Liver (tissue), 9 donors: Measurements from ENCODE around the gene GSC. TPM values are rescaled to one million over a fixed set of nuclear protein-coding genes. Genes with fewer than 3 reads are reported as not detected.
"Not testable (repeated sequence)": the region's sequence is repeated elsewhere in the genome, so short reads cannot be mapped to it uniquely, and the experiment has no call there.

Source experiments
- DNase-seq: peaks from one replicate; pipeline ENCODE4 v3.0.0-alpha.2; 2017; ENCODE audit warnings: low spot score
- H3K27ac ChIP-seq, 2 donors: one replicate each; pipeline ENCODE4 v1.7.0; 2013; ENCODE audit warnings: inconsistent platforms in 2 of 2, low read length in 2 of 2, control low read depth in 1 of 2, low read depth in 1 of 2, mild to moderate bottlenecking in 1 of 2
- H3K27me3 ChIP-seq, 4 donors: one replicate each; pipeline versions ENCODE4 v1.6.1 to v1.7.0; 2013; ENCODE audit warnings: low read length in 3 of 4, inconsistent platforms in 1 of 4, mild to moderate bottlenecking in 1 of 4, moderate library complexity in 1 of 4; ENCODE audit not compliant: control insufficient read depth in 4 of 4, insufficient read depth in 4 of 4
- H3K36me3 ChIP-seq, 4 donors: one replicate each; pipeline versions ENCODE4 v1.6.1 to v1.7.0; 2013; ENCODE audit warnings: low read length in 3 of 4, mild to moderate bottlenecking in 3 of 4, low read depth in 1 of 4, moderate library complexity in 1 of 4; ENCODE audit not compliant: control insufficient read depth in 4 of 4, insufficient read depth in 3 of 4
- H3K4me1 ChIP-seq, 4 donors: one replicate each; pipeline versions ENCODE4 v1.6.1 to v1.7.0; 2013; ENCODE audit warnings: low read length in 3 of 4, mild to moderate bottlenecking in 3 of 4, moderate library complexity in 1 of 4; ENCODE audit not compliant: control insufficient read depth in 4 of 4, insufficient read depth in 4 of 4
- H3K4me3 ChIP-seq, 3 donors: one replicate each; pipeline versions ENCODE4 v1.6.1 to v1.7.0; 2013; ENCODE audit warnings: low read length in 3 of 3, control low read depth in 1 of 3, low read depth in 1 of 3, mild to moderate bottlenecking in 1 of 3
- H3K9ac ChIP-seq, 2 donors: one replicate each; pipeline ENCODE4 v1.7.0; 2013; ENCODE audit warnings: low read length in 2 of 2, mild to moderate bottlenecking in 2 of 2, moderate library complexity in 2 of 2, control low read depth in 1 of 2, low read depth in 1 of 2
- H3K9me3 ChIP-seq, 4 donors: one replicate each; pipeline versions ENCODE4 v1.6.1 to v1.7.0; 2013; ENCODE audit warnings: low read length in 3 of 4; ENCODE audit not compliant: control insufficient read depth in 4 of 4
- EGR1 ChIP-seq, 2 donors: IDR thresholded peaks; 2 replicates each; pipeline ENCODE4 v1.6.1; 2016 to 2018; ENCODE audit warnings: antibody characterized with exemption in 2 of 2, low read depth in 2 of 2
- FOXA1 ChIP-seq: IDR thresholded peaks from 2 replicates; pipeline ENCODE4 v1.6.1; 2016; ENCODE audit warnings: antibody characterized with exemption
- FOXA2 ChIP-seq: IDR thresholded peaks from 2 replicates; pipeline ENCODE4 v1.6.1; 2016; ENCODE audit warnings: antibody characterized with exemption
- GABPA ChIP-seq, 2 donors: IDR thresholded peaks in 1 of 2; conservative IDR thresholded peaks in 1 of 2; 2 replicates each; pipeline ENCODE4 v1.6.1; 2016; ENCODE audit warnings: antibody characterized with exemption in 2 of 2, mild to moderate bottlenecking in 1 of 2, moderate library complexity in 1 of 2
- HNF4A ChIP-seq, 2 donors: conservative IDR thresholded peaks; 2 replicates each; pipeline ENCODE4 v1.6.1; 2016; ENCODE audit warnings: antibody characterized with exemption in 2 of 2, mild to moderate bottlenecking in 2 of 2
- HNF4G ChIP-seq: IDR thresholded peaks from 2 replicates; pipeline ENCODE4 v1.6.1; 2016; ENCODE audit warnings: antibody characterized with exemption
- JUND ChIP-seq, 2 donors: IDR thresholded peaks; 2 replicates each; pipeline ENCODE4 v1.6.1; 2016; ENCODE audit warnings: antibody characterized with exemption in 2 of 2
- NR2F2 ChIP-seq: IDR thresholded peaks from 2 replicates; pipeline ENCODE4 v1.6.1; 2016; ENCODE audit warnings: antibody characterized with exemption
- RAD21 ChIP-seq, 2 donors: IDR thresholded peaks; 2 replicates each; pipeline ENCODE4 v1.6.1; 2016; ENCODE audit warnings: antibody characterized with exemption in 2 of 2, mild to moderate bottlenecking in 2 of 2
- REST ChIP-seq: IDR thresholded peaks from 2 replicates; pipeline ENCODE4 v1.6.1; 2016; ENCODE audit warnings: antibody characterized with exemption, mild to moderate bottlenecking
- RXRA ChIP-seq, 2 donors: IDR thresholded peaks; 2 replicates each; pipeline ENCODE4 v1.6.1; 2017 to 2018; ENCODE audit warnings: antibody characterized with exemption in 2 of 2, mild to moderate bottlenecking in 1 of 2
- SP1 ChIP-seq: IDR thresholded peaks from 2 replicates; pipeline ENCODE4 v1.6.1; 2018; ENCODE audit warnings: antibody characterized with exemption, mild to moderate bottlenecking
- TAF1 ChIP-seq: conservative IDR thresholded peaks from 2 replicates; pipeline ENCODE4 v1.6.1; 2016; ENCODE audit warnings: antibody characterized with exemption, mild to moderate bottlenecking
- YY1 ChIP-seq: IDR thresholded peaks from 2 replicates; pipeline ENCODE4 v1.6.1; 2016; ENCODE audit warnings: antibody characterized with exemption, mild to moderate bottlenecking
- ZBTB33 ChIP-seq: IDR thresholded peaks from 2 replicates; pipeline ENCODE4 v1.6.1; 2016; ENCODE audit warnings: antibody characterized with exemption
- WGBS: extraction: QIAGEN DNeasy Blood & Tissue Kit; methylation state at CpG from one replicate; pipeline ENCODE4 v1.1.7; 2013; 5-methylcytosine and 5-hydroxymethylcytosine counted together
- polyA plus RNA-seq, 2 donors: library from polyadenylated mRNA; stranded (reverse) in 1 of 2; unstranded in 1 of 2; fragments of 200-250 nt in 1 of 2; fragments of >200 nt in 1 of 2; fragmentation: Nextera tagmentation in 1 of 2; extraction: Ambion mirVana in 1 of 2; gene quantifications; one replicate each; pipeline versions ENCODE4 v1.2.1 to v1.2.3, GENCODE V29; 2013 to 2015
- total RNA-seq, 2 donors: library from RNA; depleted of rRNA; stranded (reverse); fragments of >200 nt; gene quantifications; one replicate each; pipeline ENCODE4 v1.2.3, GENCODE V29; 2014
- TF ChIP-seq, protein P1 (sequence below): IDR thresholded peaks from 2 replicates; pipeline ENCODE4 v1.6.1; 2016; ENCODE audit warnings: antibody characterized with exemption
- TF ChIP-seq, protein P2 (sequence below): fragments of 150-350 bp; IDR thresholded peaks from 2 replicates; pipeline ENCODE4 v1.5.1; 2017; ENCODE audit warnings: improper control_type of control experiment, low read depth, low read length; ENCODE audit not compliant: missing input control
- TF ChIP-seq, protein P3 (sequence below): IDR thresholded peaks from 2 replicates; pipeline ENCODE4 v1.6.1; 2016; ENCODE audit warnings: antibody characterized with exemption
- donor health status: healthy.
- donor health status: healthy.
- donor health status: healthy.
- donor health status: healthy.
- donor health status: healthy.

Gene GSC
- total and polyA plus RNA-seq, 4 donors: not detected

DNA sequence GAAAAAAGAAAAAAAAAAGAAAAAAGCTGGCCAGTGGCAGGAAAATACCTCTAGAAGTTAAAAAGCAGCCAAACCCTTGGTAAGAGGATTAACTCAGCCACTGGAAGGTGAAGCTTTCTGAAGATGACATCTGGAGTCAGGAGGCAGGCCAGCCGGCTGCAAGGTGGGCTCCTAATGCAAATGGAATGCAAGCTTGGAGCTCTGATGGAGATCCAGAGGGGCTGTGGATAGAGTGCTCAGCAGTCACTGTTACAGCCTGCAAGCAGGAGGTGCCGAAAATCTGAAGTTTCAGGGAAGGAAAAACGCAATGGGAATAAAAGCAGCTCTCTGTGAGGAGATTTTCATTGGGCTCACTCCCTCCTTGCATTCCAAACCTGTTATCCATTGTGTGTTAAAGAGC, 41.0 kb downstream of the GSC start:
- Histone ChIP-seq H3K36me3 (no peaks in the 10 kb centered on the region), H3K9ac (no peak overlapping the region), H3K4me1 (no peaks in the 10 kb centered on the region), H3K27ac (no peak overlapping the region), H3K4me3 (no peak overlapping the region), H3K27me3 (no peaks in the 10 kb centered on the region), H3K9me3 (no peaks in the 10 kb centered on the region)
- no peak for TF ChIP-seq RXRA (IDR thresholded peaks at IDR 0.05)
- no peak for TF ChIP-seq NR2F2
- no peak for TF ChIP-seq YY1
- TF ChIP-seq EGR1 (IDR thresholded peaks at IDR 0.05; ENCODE audit: low read depth in 2 of 2): no peak
- TF ChIP-seq, protein P1, sequence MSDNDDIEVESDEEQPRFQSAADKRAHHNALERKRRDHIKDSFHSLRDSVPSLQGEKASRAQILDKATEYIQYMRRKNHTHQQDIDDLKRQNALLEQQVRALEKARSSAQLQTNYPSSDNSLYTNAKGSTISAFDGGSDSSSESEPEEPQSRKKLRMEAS: no peak
- TF ChIP-seq, protein P2, sequence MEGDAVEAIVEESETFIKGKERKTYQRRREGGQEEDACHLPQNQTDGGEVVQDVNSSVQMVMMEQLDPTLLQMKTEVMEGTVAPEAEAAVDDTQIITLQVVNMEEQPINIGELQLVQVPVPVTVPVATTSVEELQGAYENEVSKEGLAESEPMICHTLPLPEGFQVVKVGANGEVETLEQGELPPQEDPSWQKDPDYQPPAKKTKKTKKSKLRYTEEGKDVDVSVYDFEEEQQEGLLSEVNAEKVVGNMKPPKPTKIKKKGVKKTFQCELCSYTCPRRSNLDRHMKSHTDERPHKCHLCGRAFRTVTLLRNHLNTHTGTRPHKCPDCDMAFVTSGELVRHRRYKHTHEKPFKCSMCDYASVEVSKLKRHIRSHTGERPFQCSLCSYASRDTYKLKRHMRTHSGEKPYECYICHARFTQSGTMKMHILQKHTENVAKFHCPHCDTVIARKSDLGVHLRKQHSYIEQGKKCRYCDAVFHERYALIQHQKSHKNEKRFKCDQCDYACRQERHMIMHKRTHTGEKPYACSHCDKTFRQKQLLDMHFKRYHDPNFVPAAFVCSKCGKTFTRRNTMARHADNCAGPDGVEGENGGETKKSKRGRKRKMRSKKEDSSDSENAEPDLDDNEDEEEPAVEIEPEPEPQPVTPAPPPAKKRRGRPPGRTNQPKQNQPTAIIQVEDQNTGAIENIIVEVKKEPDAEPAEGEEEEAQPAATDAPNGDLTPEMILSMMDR: no peak
- no peak for TF ChIP-seq ZBTB33
- no peak for TF ChIP-seq FOXA1
- no peak for TF ChIP-seq RAD21 (IDR thresholded peaks at IDR 0.05)
- TF ChIP-seq HNF4G: no peak
- TF ChIP-seq REST: no peak
- no peak for TF ChIP-seq FOXA2
- TF ChIP-seq TAF1: no peak
- no peak for TF ChIP-seq JUND (IDR thresholded peaks at IDR 0.05)
- no peak for TF ChIP-seq HNF4A (conservative IDR thresholded peaks at IDR 0.05)
- TF ChIP-seq, protein P3, sequence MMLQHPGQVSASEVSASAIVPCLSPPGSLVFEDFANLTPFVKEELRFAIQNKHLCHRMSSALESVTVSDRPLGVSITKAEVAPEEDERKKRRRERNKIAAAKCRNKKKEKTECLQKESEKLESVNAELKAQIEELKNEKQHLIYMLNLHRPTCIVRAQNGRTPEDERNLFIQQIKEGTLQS: no peak
- no peak for TF ChIP-seq GABPA (IDR thresholded peaks at IDR 0.05 in 1 of 2, conservative IDR thresholded peaks at IDR 0.05 in 1 of 2)
- no peak for TF ChIP-seq SP1
- WGBS: 69% methylated on average over 3 of the region's 3 CpGs
- no peak for DNase-seq

DNA sequence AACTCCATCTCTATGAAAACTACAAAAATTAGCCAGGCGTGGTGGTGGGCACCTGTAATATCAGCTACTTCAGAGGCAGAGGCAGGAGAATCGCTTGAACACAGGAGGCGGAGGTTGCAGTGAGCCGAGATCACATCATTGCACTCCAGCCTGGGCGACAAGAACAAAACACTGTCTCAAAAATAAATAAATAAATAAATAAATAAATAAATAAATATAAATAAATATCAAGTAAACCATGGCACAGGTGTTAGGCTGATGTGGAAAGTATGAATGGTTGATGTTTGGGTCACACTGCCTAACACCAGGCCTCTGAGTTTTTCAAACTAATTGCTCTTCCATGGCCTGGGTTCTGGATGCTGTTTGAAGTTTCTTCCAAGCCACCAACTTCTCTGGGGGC, 41.5 kb downstream of the GSC start:
- not testable (repeated sequence) for H3K9ac ChIP-seq

GRCh38 chr14:94726649-94727048, 43.3 kb downstream of the GSC start:
- 93% methylated on average over 8 of the region's 8 CpGs for WGBS
- DNase-seq, H3K27ac ChIP-seq, H3K4me1 ChIP-seq, H3K36me3 ChIP-seq, H3K4me3 ChIP-seq, H3K27me3 ChIP-seq, H3K9me3 ChIP-seq, H3K9ac ChIP-seq: not testable (repeated sequence)

More for the DNA sequence above, 41.5 kb downstream of the GSC start:
- not testable (repeated sequence) for H3K4me3 ChIP-seq, H3K36me3 ChIP-seq, H3K27ac ChIP-seq, H3K9me3 ChIP-seq, H3K27me3 ChIP-seq, DNase-seq, H3K4me1 ChIP-seq
- WGBS: 96% methylated on average over 5 of the region's 5 CpGs
